ENCODE results near the gene RC3H1. TPM values are rescaled to one million over a fixed set of nuclear protein-coding genes. Genes with fewer than 3 reads are reported as not detected.

Gene RC3H1
- total RNA-seq, 1 donor from 2014 or later = 56.7 TPM

DNA sequence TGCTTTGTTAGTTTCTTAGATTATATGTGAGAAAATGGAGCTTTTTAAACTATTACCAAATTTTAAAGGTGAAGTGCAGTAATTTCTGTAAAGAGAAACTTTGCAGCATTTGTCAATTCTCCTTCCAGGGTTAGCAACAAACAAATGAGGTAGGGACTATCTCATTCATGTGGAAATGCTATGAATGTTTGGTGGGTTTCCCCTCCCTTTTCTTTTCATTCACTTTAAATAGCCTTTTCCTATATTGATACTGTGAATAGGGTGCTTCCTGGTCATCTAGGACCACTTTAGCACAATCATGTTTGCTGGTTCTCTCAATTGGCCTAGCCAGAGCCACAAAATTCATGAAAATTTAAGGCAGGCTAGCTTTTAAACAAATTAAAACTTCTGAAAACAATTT, 133.4 kb downstream of the RC3H1 start:
- Mint-ChIP-seq H3K27me3 (ENCODE audit: unreplicated experiment) (no peaks in the 10 kb centered on the region), H3K4me1 (ENCODE audit: unreplicated experiment) (peaks cover 5% of the 10 kb centered on the region)

DNA sequence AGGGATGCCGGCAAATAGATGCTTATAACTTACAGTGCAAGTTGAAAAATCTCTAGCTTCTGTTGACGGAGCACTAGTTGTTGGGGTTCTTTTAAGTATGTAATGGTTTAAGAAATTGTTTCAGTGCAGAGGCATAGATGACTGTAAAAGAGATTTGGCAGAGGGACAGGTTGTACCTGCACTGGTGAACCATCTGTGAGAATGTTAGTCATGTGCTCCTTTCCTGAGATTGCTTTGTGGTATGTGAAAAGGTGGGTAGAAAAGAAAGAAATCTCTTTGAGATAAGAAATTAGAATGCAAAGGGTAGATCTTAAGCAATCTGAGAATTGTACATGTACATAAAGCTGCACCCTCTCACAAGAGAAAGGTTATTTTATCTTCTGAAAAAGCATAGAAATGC, 134.5 kb downstream of the RC3H1 start:
- Mint-ChIP-seq H3K9me3 (ENCODE audit: unreplicated experiment) (no peaks in the 10 kb centered on the region), H3K4me3 (ENCODE audit: unreplicated experiment) (no peak overlapping the region), H3K27ac (ENCODE audit: unreplicated experiment) (no peak overlapping the region), H3K4me1 (ENCODE audit: unreplicated experiment) (peaks cover 5% of the 10 kb centered on the region), H3K36me3 (ENCODE audit: low read depth, unreplicated experiment) (peaks cover 6% of the 10 kb centered on the region), H3K27me3 (ENCODE audit: unreplicated experiment) (no peaks in the 10 kb centered on the region)
- TF ChIP-seq, protein P1, sequence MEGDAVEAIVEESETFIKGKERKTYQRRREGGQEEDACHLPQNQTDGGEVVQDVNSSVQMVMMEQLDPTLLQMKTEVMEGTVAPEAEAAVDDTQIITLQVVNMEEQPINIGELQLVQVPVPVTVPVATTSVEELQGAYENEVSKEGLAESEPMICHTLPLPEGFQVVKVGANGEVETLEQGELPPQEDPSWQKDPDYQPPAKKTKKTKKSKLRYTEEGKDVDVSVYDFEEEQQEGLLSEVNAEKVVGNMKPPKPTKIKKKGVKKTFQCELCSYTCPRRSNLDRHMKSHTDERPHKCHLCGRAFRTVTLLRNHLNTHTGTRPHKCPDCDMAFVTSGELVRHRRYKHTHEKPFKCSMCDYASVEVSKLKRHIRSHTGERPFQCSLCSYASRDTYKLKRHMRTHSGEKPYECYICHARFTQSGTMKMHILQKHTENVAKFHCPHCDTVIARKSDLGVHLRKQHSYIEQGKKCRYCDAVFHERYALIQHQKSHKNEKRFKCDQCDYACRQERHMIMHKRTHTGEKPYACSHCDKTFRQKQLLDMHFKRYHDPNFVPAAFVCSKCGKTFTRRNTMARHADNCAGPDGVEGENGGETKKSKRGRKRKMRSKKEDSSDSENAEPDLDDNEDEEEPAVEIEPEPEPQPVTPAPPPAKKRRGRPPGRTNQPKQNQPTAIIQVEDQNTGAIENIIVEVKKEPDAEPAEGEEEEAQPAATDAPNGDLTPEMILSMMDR (IDR thresholded peaks at IDR 0.05; ENCODE audit: unreplicated experiment) = no peak
- no peak for DNase-seq (ENCODE audit: low spot score)

More for the DNA sequence above, 133.4 kb downstream of the RC3H1 start:
- Mint-ChIP-seq H3K9me3 (ENCODE audit: unreplicated experiment) (no peaks in the 10 kb centered on the region), H3K27ac (ENCODE audit: unreplicated experiment) (no peak overlapping the region), H3K4me3 (ENCODE audit: unreplicated experiment) (no peak overlapping the region), H3K36me3 (ENCODE audit: low read depth, unreplicated experiment) (peaks cover 6% of the 10 kb centered on the region)
- no peak for DNase-seq (ENCODE audit: low spot score)
- TF ChIP-seq, protein P1 (IDR thresholded peaks at IDR 0.05; ENCODE audit: unreplicated experiment) = no peak

DNA sequence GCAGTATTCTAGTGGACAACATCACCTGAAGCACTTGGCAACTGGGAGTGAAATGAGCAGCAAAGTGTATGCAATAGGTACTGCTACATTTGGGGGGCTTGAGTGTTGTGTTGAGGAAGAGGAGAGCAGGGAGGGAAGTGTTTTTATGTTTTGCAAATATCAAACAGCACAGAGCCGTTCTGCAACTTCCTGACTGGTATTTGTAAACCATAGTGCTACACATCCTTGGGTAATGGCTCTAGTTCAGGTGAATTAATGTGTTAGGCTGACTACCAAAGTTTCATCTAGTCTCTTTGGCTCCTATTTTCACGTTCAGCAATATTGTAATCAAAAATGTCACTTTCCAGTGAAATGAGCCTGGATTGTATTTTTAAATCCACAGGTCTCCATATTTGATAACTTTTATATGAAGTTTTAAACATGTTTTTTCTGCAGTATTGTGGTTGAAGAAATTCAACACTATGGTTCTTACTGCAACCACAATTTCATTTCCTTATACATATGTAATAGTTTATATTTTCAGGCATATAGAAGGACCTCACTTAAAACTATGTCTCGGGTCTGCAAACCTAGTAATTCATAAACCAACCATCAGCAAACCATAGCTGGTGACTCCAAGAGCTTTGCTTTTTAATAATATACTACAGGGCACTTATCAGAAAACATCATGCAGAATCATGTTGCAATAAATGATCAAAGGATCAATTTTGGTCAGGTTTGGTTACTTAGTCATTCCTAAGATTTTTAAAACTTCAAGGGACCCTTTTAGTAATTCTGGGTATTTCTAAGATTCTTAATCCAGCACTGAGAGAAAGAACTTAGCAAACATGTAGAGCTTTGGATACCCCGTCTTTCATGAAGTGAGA, 135.2 kb downstream of the RC3H1 start:
- Mint-ChIP-seq H3K9me3 (ENCODE audit: unreplicated experiment) (no peaks in the 10 kb centered on the region), H3K27me3 (ENCODE audit: unreplicated experiment) (no peaks in the 10 kb centered on the region), H3K4me3 (ENCODE audit: unreplicated experiment) (no peak overlapping the region), H3K4me1 (ENCODE audit: unreplicated experiment) (peaks cover 5% of the 10 kb centered on the region), H3K36me3 (ENCODE audit: low read depth, unreplicated experiment) (peaks cover 6% of the 10 kb centered on the region), H3K27ac (ENCODE audit: unreplicated experiment) (no peak overlapping the region)
- TF ChIP-seq, protein P1 (IDR thresholded peaks at IDR 0.05; ENCODE audit: unreplicated experiment) = no peak
- no peak for DNase-seq (ENCODE audit: low spot score)

DNA sequence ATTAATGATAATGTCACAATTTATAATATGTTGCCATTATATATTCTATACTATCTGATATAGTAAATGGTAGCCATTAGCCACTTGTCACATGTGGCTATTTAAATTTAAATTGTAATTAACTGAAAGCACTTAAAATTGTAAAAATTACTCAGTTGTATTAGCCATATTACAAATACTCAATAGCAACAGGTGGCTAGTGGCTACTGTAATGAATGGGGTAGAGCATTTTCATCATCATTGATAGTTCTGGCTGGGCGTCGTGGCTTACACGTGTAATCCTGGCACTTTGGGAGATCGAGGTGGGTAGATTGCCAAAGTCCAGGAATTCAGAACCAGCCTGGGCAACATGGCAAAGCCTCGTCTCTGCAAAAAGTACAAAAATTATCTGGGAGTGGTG, 137.5 kb downstream of the RC3H1 start:
- Mint-ChIP-seq H3K9me3 (ENCODE audit: unreplicated experiment) (no peaks in the 10 kb centered on the region), H3K27ac (ENCODE audit: unreplicated experiment) (no peak overlapping the region), H3K4me3 (ENCODE audit: unreplicated experiment) (no peak overlapping the region), H3K36me3 (ENCODE audit: low read depth, unreplicated experiment) (peaks cover 6% of the 10 kb centered on the region), H3K27me3 (ENCODE audit: unreplicated experiment) (no peaks in the 10 kb centered on the region), H3K4me1 (ENCODE audit: unreplicated experiment) (peaks cover 7% of the 10 kb centered on the region)
- no peak for DNase-seq (ENCODE audit: low spot score)
- TF ChIP-seq, protein P1 (IDR thresholded peaks at IDR 0.05; ENCODE audit: unreplicated experiment) = no peak

Other genes starting within 250 kb of the RC3H1 start
- 18.7 TPM for gene DARS2, start 197.7 kb downstream of the RC3H1 start, total RNA-seq (ENCODE audit: unreplicated experiment)
- gene CENPL, start 197.5 kb downstream of the RC3H1 start, total RNA-seq (ENCODE audit: unreplicated experiment) = 6.6 TPM
- 397 TPM for gene GAS5, start 154.4 kb downstream of the RC3H1 start, total RNA-seq (ENCODE audit: unreplicated experiment)
- 10.1 TPM for gene ZBTB37, start 154.0 kb downstream of the RC3H1 start, total RNA-seq (ENCODE audit: unreplicated experiment)
- not detected for gene SERPINC1, start 105.0 kb downstream of the RC3H1 start, total RNA-seq (ENCODE audit: unreplicated experiment)
- gene RABGAP1L, start 137.2 kb upstream of the RC3H1 start, total RNA-seq (ENCODE audit: unreplicated experiment) = 30.2 TPM

All from endothelial cell (in vitro differentiated cells).